GM23338 (cell line): Measurements from ENCODE around the gene MAG. TPM values are rescaled to one million over a fixed set of nuclear protein-coding genes. Genes with fewer than 3 reads are reported as not detected.

Experiments
- ATAC-seq: fragments of 200-7000 bp; cut with Tn5 transposase; 3 replicates; pipeline ENCODE4 v1.9.1; 2020
- DNase-seq: peaks from one replicate; pipeline ENCODE4 v3.0.0-alpha.2; 2015; ENCODE audit warnings: low spot score
- H2AFZ ChIP-seq: fragments of 200-600 bp; sonication (generic); 2 replicates; pipeline ENCODE4 v1.8.0; 2016; ENCODE audit warnings: antibody characterized with exemption, mild to moderate bottlenecking, moderate library complexity
- H3F3A ChIP-seq: fragments of 200-600 bp; sonication (generic); replicated peaks from 2 replicates; pipeline ENCODE4 v1.8.0; 2017; ENCODE audit warnings: antibody characterized with exemption, mixed run types, low read depth
- H3K27ac ChIP-seq: fragments of 200-600 bp; sonication (generic); 2 replicates; pipeline ENCODE4 v1.6.1; 2016; ENCODE audit warnings: low read depth
- H3K27me3 ChIP-seq: fragments of 200-600 bp; sonication (generic); 2 replicates; pipeline ENCODE4 v1.8.0; 2016; ENCODE audit warnings: mild to moderate bottlenecking, mixed run types, moderate library complexity; ENCODE audit not compliant: insufficient read depth
- H3K36me3 ChIP-seq: fragments of 200-600 bp; sonication (generic); 2 replicates; pipeline ENCODE4 v1.8.0; 2016; ENCODE audit warnings: mild to moderate bottlenecking; ENCODE audit not compliant: insufficient read depth
- H3K4me1 ChIP-seq: fragments of 200-600 bp; sonication (generic); 2 replicates; pipeline ENCODE4 v1.8.0; 2016; ENCODE audit warnings: mild to moderate bottlenecking, moderate library complexity; ENCODE audit not compliant: insufficient read depth
- H3K4me2 ChIP-seq: fragments of 200-600 bp; sonication (generic); 2 replicates; pipeline ENCODE4 v1.7.1; 2017; ENCODE audit warnings: mixed run types
- H3K4me3 ChIP-seq: fragments of 200-600 bp; sonication (generic); 2 replicates; pipeline ENCODE4 v1.6.1; 2016; ENCODE audit warnings: mixed run types
- H3K79me2 ChIP-seq: fragments of 200-600 bp; sonication (generic); replicated peaks from 2 replicates; pipeline ENCODE4 v1.8.0; 2017; ENCODE audit warnings: mild to moderate bottlenecking; ENCODE audit not compliant: insufficient read depth
- H3K9me2 ChIP-seq: fragments of 200-600 bp; sonication (generic); 2 replicates; pipeline ENCODE4 v1.8.0; 2017; ENCODE audit not compliant: insufficient read depth
- H4K20me1 ChIP-seq: fragments of 200-600 bp; sonication (generic); replicated peaks from 2 replicates; pipeline ENCODE4 v1.8.0; 2017; ENCODE audit warnings: mild to moderate bottlenecking; ENCODE audit not compliant: insufficient read depth
- H3K27ac Mint-ChIP-seq: 2 replicates; pipeline ENCODE4 v1.8.0; 2020; ENCODE audit warnings: inconsistent platforms, mild to moderate bottlenecking, moderate library complexity, mixed read lengths
- H3K27me3 Mint-ChIP-seq: 3 replicates; pipeline ENCODE4 v1.8.0; 2022; ENCODE audit warnings: low read depth, mild to moderate bottlenecking, moderate library complexity, mixed read lengths, inconsistent platforms; ENCODE audit not compliant: insufficient read depth, poor library complexity
- H3K36me3 Mint-ChIP-seq: 3 replicates; pipeline ENCODE4 v1.8.0; 2021; ENCODE audit warnings: low read depth, mild to moderate bottlenecking, inconsistent platforms, moderate library complexity, mixed read lengths
- H3K4me1 Mint-ChIP-seq: 3 replicates; pipeline ENCODE4 v1.8.0; 2020; ENCODE audit warnings: mild to moderate bottlenecking, inconsistent platforms, mixed read lengths
- H3K4me3 Mint-ChIP-seq: 3 replicates; pipeline ENCODE4 v1.8.0; 2021; ENCODE audit warnings: moderate library complexity, mild to moderate bottlenecking, inconsistent platforms, mixed read lengths
- H3K9me3 Mint-ChIP-seq: 3 replicates; pipeline ENCODE4 v1.8.0; 2020; ENCODE audit warnings: moderate library complexity, mild to moderate bottlenecking, inconsistent platforms, mixed read lengths
- CREB1 ChIP-seq: fragments of 250-450 bp; sonication (Bioruptor Pico); IDR thresholded peaks from 2 replicates; pipeline ENCODE4 v1.5.0; 2020; ENCODE audit warnings: low read depth, mild to moderate bottlenecking, moderate library complexity
- EZH2phosphoT487 ChIP-seq: fragments of 200-600 bp; sonication (generic); IDR thresholded peaks from one replicate; pipeline ENCODE4 v1.8.1; 2018; ENCODE audit warnings: antibody characterized with exemption; ENCODE audit not compliant: unreplicated experiment
- NANOG ChIP-seq: IDR thresholded peaks from 2 replicates; pipeline ENCODE4 v1.6.1; 2016; ENCODE audit warnings: antibody characterized with exemption, borderline replicate concordance
- POLR2AphosphoS5 ChIP-seq: IDR thresholded peaks from 2 replicates; pipeline ENCODE4 v1.6.1; 2016; ENCODE audit warnings: antibody characterized with exemption, low read depth
- STAT1 ChIP-seq: IDR thresholded peaks from one replicate; pipeline ENCODE4 v1.6.1; 2016; ENCODE audit warnings: antibody characterized with exemption; ENCODE audit not compliant: unreplicated experiment
- polyA plus RNA-seq: library from polyadenylated mRNA; unstranded; fragments of >200 nt; fragmentation: Nextera tagmentation; extraction: Ambion mirVana; gene quantifications from 2 replicates; pipeline ENCODE4 v1.2.1, GENCODE V29; 2016
- total RNA-seq: library from RNA; depleted of rRNA; stranded (reverse); fragments of >200 nt; shearing (Covaris generic); gene quantifications from 2 replicates; pipeline ENCODE4 v1.2.3, GENCODE V29; 2014
- TF ChIP-seq, protein P1 (sequence below): IDR thresholded peaks from 2 replicates; pipeline ENCODE4 v1.6.1; 2016; ENCODE audit warnings: antibody characterized with exemption
- TF ChIP-seq, protein P2 (sequence below), 2 experiments: fragments of 200-600 bp in 1 of 2; sonication (generic) in 1 of 2; conservative IDR thresholded peaks; 2 replicates each; pipeline versions ENCODE4 v1.5.1 to v1.6.1; 2016 to 2017; ENCODE audit warnings: antibody characterized with exemption in 2 of 2, low read depth in 2 of 2, mild to moderate bottlenecking in 2 of 2, moderate library complexity in 1 of 2

Gene MAG
- total and polyA plus RNA-seq, 2 experiments from 2014 or later = 0.61 to 1.3 TPM

DNA sequence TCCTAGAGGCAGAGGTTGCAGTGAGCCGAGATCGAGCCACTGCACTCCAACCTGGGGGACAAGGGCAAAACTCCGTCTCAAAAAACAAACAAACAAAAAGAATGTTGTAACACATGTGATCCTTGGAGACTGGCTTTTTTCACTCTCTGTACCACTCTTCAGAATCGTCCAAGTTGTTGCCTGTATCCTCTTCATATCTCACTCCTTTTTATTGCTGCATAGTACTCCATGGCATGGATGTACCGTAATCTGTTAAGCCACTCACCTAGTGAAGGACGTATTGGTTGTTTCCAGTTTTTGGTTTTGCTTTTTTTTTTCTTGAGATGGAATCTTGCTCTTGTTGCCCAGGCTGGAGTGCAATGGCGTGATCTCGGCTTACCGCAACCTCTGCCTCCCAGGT is 30.1 kb downstream of the MAG start:
- H3K4me3 Mint-ChIP-seq = no peak overlapping the region
- H3K9me3 Mint-ChIP-seq = peaks cover 9% of the 10 kb centered on the region; the same call in 2 of the 3 replicates
- H2AFZ ChIP-seq = no peak overlapping the region
- H3K4me1 Mint-ChIP-seq = peaks cover 2% of the 10 kb centered on the region; the same call in 1 of the 3 replicates
- no peak overlapping the region for H3K27ac ChIP-seq
- DNase-seq = no peak
- H4K20me1 ChIP-seq = no peaks in the 10 kb centered on the region
- no peak overlapping the region for H3K4me3 ChIP-seq
- no peak overlapping the region for H3K4me2 ChIP-seq
- H3K4me1 ChIP-seq = no peaks in the 10 kb centered on the region
- no peaks in the 10 kb centered on the region for H3K27me3 ChIP-seq
- no peaks in the 10 kb centered on the region for H3K36me3 Mint-ChIP-seq
- no peaks in the 10 kb centered on the region for H3K79me2 ChIP-seq
- no peak for ATAC-seq
- no peaks in the 10 kb centered on the region for H3F3A ChIP-seq
- H3K36me3 ChIP-seq = no peaks in the 10 kb centered on the region
- H3K27ac Mint-ChIP-seq = no peak overlapping the region
- H3K9me2 ChIP-seq = no peaks in the 10 kb centered on the region
- TF ChIP-seq, protein P1, sequence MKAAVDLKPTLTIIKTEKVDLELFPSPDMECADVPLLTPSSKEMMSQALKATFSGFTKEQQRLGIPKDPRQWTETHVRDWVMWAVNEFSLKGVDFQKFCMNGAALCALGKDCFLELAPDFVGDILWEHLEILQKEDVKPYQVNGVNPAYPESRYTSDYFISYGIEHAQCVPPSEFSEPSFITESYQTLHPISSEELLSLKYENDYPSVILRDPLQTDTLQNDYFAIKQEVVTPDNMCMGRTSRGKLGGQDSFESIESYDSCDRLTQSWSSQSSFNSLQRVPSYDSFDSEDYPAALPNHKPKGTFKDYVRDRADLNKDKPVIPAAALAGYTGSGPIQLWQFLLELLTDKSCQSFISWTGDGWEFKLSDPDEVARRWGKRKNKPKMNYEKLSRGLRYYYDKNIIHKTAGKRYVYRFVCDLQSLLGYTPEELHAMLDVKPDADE = no peak
- TF ChIP-seq EZH2phosphoT487 = no peak
- H3K27me3 Mint-ChIP-seq = peaks cover 2% of the 10 kb centered on the region

DNA sequence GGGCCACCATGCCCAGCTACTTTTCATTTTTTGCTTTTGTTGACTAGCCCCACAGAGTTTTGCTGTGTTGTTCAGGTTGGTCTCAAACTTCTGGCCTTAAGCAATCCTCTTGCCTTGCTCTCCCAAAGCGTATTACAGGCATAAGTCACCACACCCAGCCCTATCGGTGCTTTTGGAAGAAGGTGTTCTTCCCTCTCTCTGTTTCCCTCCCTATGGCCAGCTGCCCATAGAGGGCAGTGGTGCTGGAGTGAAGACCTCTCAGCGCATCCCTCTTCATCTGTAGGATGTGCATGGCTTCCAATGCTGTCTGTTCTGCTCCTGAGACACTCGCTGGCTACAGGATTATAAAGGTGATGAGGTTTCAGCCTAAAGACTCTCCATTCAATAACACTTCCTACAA is 35.7 kb downstream of the MAG start:
- no peaks in the 10 kb centered on the region for H3F3A ChIP-seq
- no peak overlapping the region for H3K27ac ChIP-seq
- H3K27ac Mint-ChIP-seq = no peak overlapping the region
- peaks cover 7% of the 10 kb centered on the region for H3K4me1 Mint-ChIP-seq
- DNase-seq (peak; percentile 63), ATAC-seq (peak; percentile 96)
- peaks cover 2% of the 10 kb centered on the region for H3K27me3 Mint-ChIP-seq
- H3K4me3 ChIP-seq = no peak overlapping the region
- H2AFZ ChIP-seq = no peak overlapping the region
- H3K36me3 ChIP-seq = no peaks in the 10 kb centered on the region
- H3K4me3 Mint-ChIP-seq = no peak overlapping the region; the same call in 2 of the 3 replicates
- no peaks in the 10 kb centered on the region for H3K79me2 ChIP-seq
- no peak for TF ChIP-seq CREB1
- TF ChIP-seq, protein P2, sequence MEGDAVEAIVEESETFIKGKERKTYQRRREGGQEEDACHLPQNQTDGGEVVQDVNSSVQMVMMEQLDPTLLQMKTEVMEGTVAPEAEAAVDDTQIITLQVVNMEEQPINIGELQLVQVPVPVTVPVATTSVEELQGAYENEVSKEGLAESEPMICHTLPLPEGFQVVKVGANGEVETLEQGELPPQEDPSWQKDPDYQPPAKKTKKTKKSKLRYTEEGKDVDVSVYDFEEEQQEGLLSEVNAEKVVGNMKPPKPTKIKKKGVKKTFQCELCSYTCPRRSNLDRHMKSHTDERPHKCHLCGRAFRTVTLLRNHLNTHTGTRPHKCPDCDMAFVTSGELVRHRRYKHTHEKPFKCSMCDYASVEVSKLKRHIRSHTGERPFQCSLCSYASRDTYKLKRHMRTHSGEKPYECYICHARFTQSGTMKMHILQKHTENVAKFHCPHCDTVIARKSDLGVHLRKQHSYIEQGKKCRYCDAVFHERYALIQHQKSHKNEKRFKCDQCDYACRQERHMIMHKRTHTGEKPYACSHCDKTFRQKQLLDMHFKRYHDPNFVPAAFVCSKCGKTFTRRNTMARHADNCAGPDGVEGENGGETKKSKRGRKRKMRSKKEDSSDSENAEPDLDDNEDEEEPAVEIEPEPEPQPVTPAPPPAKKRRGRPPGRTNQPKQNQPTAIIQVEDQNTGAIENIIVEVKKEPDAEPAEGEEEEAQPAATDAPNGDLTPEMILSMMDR (conservative IDR thresholded peaks at IDR 0.05; ENCODE audit: low read depth in 2 of 2) = peak; percentile 58 to 66
- H3K9me3 Mint-ChIP-seq = no peaks in the 10 kb centered on the region; the same call in 2 of the 3 replicates
- no peaks in the 10 kb centered on the region for H3K27me3 ChIP-seq
- no peaks in the 10 kb centered on the region for H3K9me2 ChIP-seq
- H3K4me1 ChIP-seq = no peaks in the 10 kb centered on the region
- no peak overlapping the region for H3K4me2 ChIP-seq
- no peaks in the 10 kb centered on the region for H3K36me3 Mint-ChIP-seq
- H4K20me1 ChIP-seq = no peaks in the 10 kb centered on the region

DNA sequence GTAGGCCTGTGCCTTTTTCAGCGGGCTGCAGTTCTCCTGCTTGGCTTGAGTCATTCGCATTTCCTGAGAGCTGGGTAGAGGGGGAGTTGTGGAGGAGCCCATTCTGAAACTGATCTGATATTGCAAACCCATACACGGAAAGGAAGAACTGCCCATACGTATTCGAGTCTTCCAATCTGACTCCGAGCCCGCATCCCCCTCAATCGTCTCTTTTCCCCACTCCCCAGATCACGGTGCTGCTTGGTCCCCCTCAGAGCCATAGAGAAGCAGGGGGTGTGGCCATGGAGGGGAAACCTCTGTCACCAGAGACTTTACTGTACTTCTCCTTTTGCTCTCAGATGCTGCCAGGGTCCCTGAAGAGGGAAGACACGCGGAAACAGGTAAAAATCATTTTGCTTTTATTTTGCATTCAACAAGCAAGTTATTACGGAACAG is 36.9 kb downstream of the MAG start, which contains the start of gene CD22:
TSS of gene CD22 (plus strand) at position 337 of the 435 bp plus-strand sequence. CDS start 2,854 bp downstream, outside the sequence.
- DNase-seq = no peak
- Mint-ChIP-seq H3K9me3 (no peaks in the 10 kb centered on the region; the same call in 2 of the 3 replicates), H3K4me1 (peaks cover 7% of the 10 kb centered on the region), H3K4me3 (no peak within 1 kb of the TSS), H3K36me3 (no peaks in the 10 kb centered on the region), H3K27me3 (peaks cover 2% of the 10 kb centered on the region), H3K27ac (no peak within 1 kb of the TSS)
- Histone ChIP-seq H3K27me3 (no peaks in the 10 kb centered on the region), H3K27ac (no peak within 1 kb of the TSS), H3F3A (no peaks in the 10 kb centered on the region), H3K4me1 (no peaks in the 10 kb centered on the region), H3K4me3 (no peak within 1 kb of the TSS), H3K4me2 (0 out of 2 replicates have a peak within 1 kb of the TSS, but pooled peaks have one; percentile 38), H3K36me3 (no peaks in the 10 kb centered on the region), H3K79me2 (no peaks in the 10 kb centered on the region), H2AFZ (peak within 1 kb of the TSS; percentile 74; the same call in 1 of the 2 replicates), H4K20me1 (no peaks in the 10 kb centered on the region), H3K9me2 (no peaks in the 10 kb centered on the region)
- ATAC-seq = no peak
- TF ChIP-seq NANOG = no peak
- no peak for TF ChIP-seq CREB1
- no peak for TF ChIP-seq POLR2AphosphoS5
- TF ChIP-seq EZH2phosphoT487 = no peak
- TF ChIP-seq, protein P1 = no peak
- no peak for TF ChIP-seq STAT1
